IPS-NIHi7 (cell line): Measurements from ENCODE around the gene TPP2.

Source experiments
- DNase-seq: peaks from one replicate; pipeline ENCODE4 v3.0.0; 2012; ENCODE audit warnings: mixed read lengths; ENCODE audit errors: extremely low spot score

The TPP2 gene

GRCh38 chr13:102597029-102597961, 509 bp downstream of the TPP2 start:
- DNase-seq = no peak

GRCh38 chr13:102598061-102598460, 1.3 kb downstream of the TPP2 start:
- DNase-seq = no peak

- no peak for DNase-seq
These were observed 2.7 kb downstream of the TPP2 start for GRCh38 chr13:102599426-102600012.

- no peak for DNase-seq
These were observed 9.9 kb downstream of the TPP2 start for GRCh38 chr13:102606537-102607309.

- no peak for DNase-seq
These were observed 12.2 kb downstream of the TPP2 start for GRCh38 chr13:102608974-102609373.

- DNase-seq = no peak
These were observed 12.9 kb downstream of the TPP2 start for GRCh38 chr13:102609696-102610095.

- no peak for DNase-seq
These were observed 13.6 kb downstream of the TPP2 start for GRCh38 chr13:102610296-102610895.

- DNase-seq = no peak
These were observed 21.0 kb downstream of the TPP2 start for GRCh38 chr13:102617697-102618350.

- DNase-seq = no peak
These were observed 23.7 kb downstream of the TPP2 start for GRCh38 chr13:102620516-102620915.

GRCh38 chr13:102626928-102627327, 30.1 kb downstream of the TPP2 start:
- no peak for DNase-seq

- no peak for DNase-seq
These were observed 31.8 kb downstream of the TPP2 start for GRCh38 chr13:102628559-102628958.

GRCh38 chr13:102631198-102631597, 34.4 kb downstream of the TPP2 start:
- DNase-seq = no peak

GRCh38 chr13:102638741-102639140, 42.0 kb downstream of the TPP2 start:
- no peak for DNase-seq

GRCh38 chr13:102642029-102642428, 45.2 kb downstream of the TPP2 start:
- DNase-seq = no peak

- no peak for DNase-seq
These were observed 45.7 kb downstream of the TPP2 start for GRCh38 chr13:102642475-102642874.

GRCh38 chr13:102643656-102644055, 46.9 kb downstream of the TPP2 start:
- DNase-seq = no peak

GRCh38 chr13:102645701-102646100, 48.9 kb downstream of the TPP2 start:
- DNase-seq = no peak

GRCh38 chr13:102648046-102648445, 51.3 kb downstream of the TPP2 start:
- no peak for DNase-seq

- no peak for DNase-seq
These were observed 53.7 kb downstream of the TPP2 start for GRCh38 chr13:102650444-102650843.

GRCh38 chr13:102651392-102651791, 54.6 kb downstream of the TPP2 start:
- no peak for DNase-seq

- DNase-seq = no peak
These were observed 55.1 kb downstream of the TPP2 start for GRCh38 chr13:102651892-102652291.
